Activated T-cell treated with anti-CD3 and anti-CD28 coated beads, Interleukin-2, amount 50 U/mL, for 1 hour (primary cell): ENCODE measurements around the gene ZNF491.
"Not testable (repeated sequence)": the region's sequence is repeated elsewhere in the genome, so short reads cannot be mapped to it uniquely, and the experiment has no call there.

Experiments
- DNase-seq: peaks from one replicate; pipeline ENCODE4 v3.0.0-alpha.2; 2020

The ZNF491 gene

GRCh38 chr19:11798391-11799330, at the start of gene ZNF491:
Gene ZNF491, plus strand, starts transcription at chr19:11798523. Its CDS starts 7,431 bp downstream, at chr19:11805954.
- peak; percentile 81 for DNase-seq

GRCh38 chr19:11749751-11750150, 48.6 kb upstream of the ZNF491 start:
- DNase-seq = no peak

GRCh38 chr19:11752244-11752736, 46.0 kb upstream of the ZNF491 start:
- no peak for DNase-seq

- DNase-seq = no peak
These were observed 43.7 kb upstream of the ZNF491 start for GRCh38 chr19:11754663-11755062.

GRCh38 chr19:11756965-11757364, 41.4 kb upstream of the ZNF491 start:
- DNase-seq = no peak

- no peak for DNase-seq
These were observed 38.5 kb upstream of the ZNF491 start for GRCh38 chr19:11759805-11760204.

- no peak for DNase-seq
These were observed 35.2 kb upstream of the ZNF491 start for GRCh38 chr19:11763117-11763516.

GRCh38 chr19:11763611-11764010, 34.7 kb upstream of the ZNF491 start:
- DNase-seq = no peak

- peak; percentile 90 for DNase-seq
These were observed 31.4 kb upstream of the ZNF491 start, which contains the start of gene ZNF441 for GRCh38 chr19:11766597-11767591. Gene ZNF441, plus strand, starts transcription at chr19:11767000. Its CDS starts 194 bp downstream, at chr19:11767194.

GRCh38 chr19:11767633-11768133, 30.6 kb upstream of the ZNF491 start:
- peak; percentile 36 for DNase-seq

- DNase-seq = no peak
These were observed 28.3 kb upstream of the ZNF491 start for GRCh38 chr19:11769995-11770394.

- DNase-seq = not testable (repeated sequence)
These were observed 26.8 kb upstream of the ZNF491 start for GRCh38 chr19:11771520-11771919.

GRCh38 chr19:11776669-11777068, 21.7 kb upstream of the ZNF491 start:
- DNase-seq = not testable (repeated sequence)

- DNase-seq = no peak
These were observed 17.8 kb upstream of the ZNF491 start for GRCh38 chr19:11780431-11781020.

- DNase-seq = no peak
These were observed 16.8 kb upstream of the ZNF491 start for GRCh38 chr19:11781295-11782057.

- no peak for DNase-seq
These were observed 14.6 kb upstream of the ZNF491 start for GRCh38 chr19:11783767-11784166.

- DNase-seq = no peak
These were observed 14.0 kb upstream of the ZNF491 start for GRCh38 chr19:11784356-11784755.

- DNase-seq = no peak
These were observed 10.8 kb upstream of the ZNF491 start for GRCh38 chr19:11787536-11787935.

GRCh38 chr19:11792942-11793341, 5.4 kb upstream of the ZNF491 start:
- DNase-seq = no peak

- peak; percentile 68 for DNase-seq
These were observed 832 bp upstream of the ZNF491 start for GRCh38 chr19:11797491-11797890.

- DNase-seq = no peak
These were observed 8.2 kb downstream of the ZNF491 start for GRCh38 chr19:11806354-11807098.
